Ovary (tissue), 9 donors: ENCODE measurements around the gene TIMP2. TPM values are rescaled to one million over a fixed set of nuclear protein-coding genes. Genes with fewer than 3 reads are reported as not detected.
"Not testable (repeated sequence)": the region's sequence is repeated elsewhere in the genome, so short reads cannot be mapped to it uniquely, and the experiment has no call there.

Source experiments
- DNase-seq, 5 donors: peaks; one replicate each; pipeline ENCODE4 v3.0.0-alpha.2; 2019 to 2020
- H3K27ac ChIP-seq, 2 donors: fragments of 200-600 bp; one replicate each; pipeline versions ENCODE4 v1.5.1 to v1.8.0; 2019 to 2022
- H3K27me3 ChIP-seq: fragments of 200-600 bp; one replicate; pipeline ENCODE4 v1.8.0; 2022
- H3K36me3 ChIP-seq: fragments of 200-600 bp; sonication (generic); one replicate; pipeline ENCODE4 v1.5.1; 2019
- H3K4me1 ChIP-seq: one replicate; pipeline ENCODE4 v1.8.1; 2013; ENCODE audit warnings: mild to moderate bottlenecking, moderate library complexity; ENCODE audit not compliant: insufficient read depth
- H3K4me3 ChIP-seq: fragments of 200-600 bp; sonication (generic); one replicate; pipeline ENCODE4 v1.5.1; 2017
- H3K9me3 ChIP-seq, 2 donors: fragments of 200-600 bp in 1 of 2; sonication (generic) in 1 of 2; one replicate each; pipeline versions ENCODE4 v1.5.1 to v1.8.1; 2013 to 2019; ENCODE audit warnings: mild to moderate bottlenecking in 1 of 2, moderate library complexity in 1 of 2
- CTCF ChIP-seq, 3 donors: fragments of 450-650 bp in 2 of 3; fragments of 200-600 bp in 1 of 3; IDR thresholded peaks; one replicate each; pipeline versions ENCODE4 v1.5.1 to v1.8.0; 2016 to 2022; ENCODE audit warnings: antibody characterized with exemption in 3 of 3, mild to moderate bottlenecking in 1 of 3
- EP300 ChIP-seq: sonication (generic); formaldehyde crosslinking; IDR thresholded peaks from one replicate; pipeline ENCODE4 v1.6.1; 2017; ENCODE audit warnings: antibody characterized with exemption
- POLR2A ChIP-seq: fragments of 450-650 bp; IDR thresholded peaks from one replicate; pipeline ENCODE4 v1.6.1; 2017; ENCODE audit warnings: antibody characterized with exemption, mild to moderate bottlenecking, moderate library complexity
- WGBS, 3 donors: extraction: QIAGEN DNeasy Blood & Tissue Kit in 1 of 3; methylation state at CpG; one replicate each; pipeline versions ENCODE4 v1.1.5 to v1.1.7; 2013 to 2017; 5-methylcytosine and 5-hydroxymethylcytosine counted together
- intact Hi-C, 4 donors: fragments of 100-400 bp; cut with DNase I; formaldehyde crosslinking; loops; one replicate each; pipeline versions ENCODE4 v1.11.0 to v1.15.1; 2022 to 2023
- polyA plus RNA-seq, 2 donors: library from polyadenylated mRNA; stranded (reverse); fragments of 200-250 nt in 1 of 2; fragments of 350-450 nt in 1 of 2; fragmentation: Illumina TruSeq in 1 of 2; extraction: RNeasy Lipid Tissue Mini Kit (QIAGEN cat#74804) in 1 of 2; gene quantifications; one replicate each; pipeline ENCODE4 v1.2.3, GENCODE V29; 2013 to 2014
- total RNA-seq, 7 donors: library from RNA; depleted of rRNA in 2 of 7; stranded (reverse); fragments of >200 nt in 2 of 7; fragmentation: NEBNext Ultra II Directional in 3 of 7; extraction: Animal tissue kit (Norgen Biotek cat#: 25700) in 3 of 7; gene quantifications; one replicate each; pipeline versions ENCODE4 v1.1.0 to v1.2.4, GENCODE V29; 2016 to 2023
- donor health status: DM: no; HTN: no; CAD: no; lungs with moderate emphysema.
- donor health status: DM: no; HTN: no; CAD: no.
- donor health status: Bipolar disorder and iron deficiency.
- donor health status: DM: yes; HTN: yes; CAD: no.
- donor health status: DM: no; HTN: no; CAD: no.
- donor health status: DM: yes; HTN: yes; CAD: no.

Gene TIMP2
- total and polyA plus RNA-seq, 9 donors, result 221 to 1,422 (median 693) TPM

- intact Hi-C loops, result no loop called here
- H3K27me3 ChIP-seq, result no peaks in the 10 kb centered on the region
- no peak overlapping the region for H3K4me3 ChIP-seq
- H3K36me3 ChIP-seq, result no peaks in the 10 kb centered on the region
- H3K27ac ChIP-seq, result no peak overlapping the region
- WGBS, 3 donors, result 83 to 89% (median 87%) methylated on average over 16 of the region's 16 CpGs
- TF ChIP-seq CTCF (IDR thresholded peaks at IDR 0.05) (no peak), POLR2A (no peak), EP300 (no peak)
- no peaks in the 10 kb centered on the region for H3K9me3 ChIP-seq
- peaks cover 28% of the 10 kb centered on the region for H3K4me1 ChIP-seq
- DNase-seq, result no peak
These were observed 34.7 kb downstream of the TIMP2 start for GRCh38 chr17:78890498-78890897.

GRCh38 chr17:78890096-78890495 is 35.1 kb downstream of the TIMP2 start:
- DNase-seq, H3K9me3 ChIP-seq, H3K36me3 ChIP-seq, intact Hi-C loops, H3K4me3 ChIP-seq, H3K27ac ChIP-seq, H3K27me3 ChIP-seq: not testable (repeated sequence)
- 88 to 93% (median 93%) methylated on average over 11 of the region's 11 CpGs for WGBS, 3 donors
- H3K4me1 ChIP-seq, result peaks cover 27% of the 10 kb centered on the region

GRCh38 chr17:78889531-78889930 is 35.7 kb downstream of the TIMP2 start:
- intact Hi-C loops, result no loop called here
- Histone ChIP-seq H3K4me1 (peaks cover 32% of the 10 kb centered on the region), H3K27me3 (no peaks in the 10 kb centered on the region), H3K4me3 (no peak overlapping the region), H3K36me3 (no peaks in the 10 kb centered on the region), H3K27ac (no peak overlapping the region), H3K9me3 (no peaks in the 10 kb centered on the region)
- 67 to 73% (median 72%) methylated on average over 8 of the region's 8 CpGs for WGBS, 3 donors
- no peak for DNase-seq
- no peak for TF ChIP-seq POLR2A
- TF ChIP-seq CTCF (IDR thresholded peaks at IDR 0.05), result no peak
- no peak for TF ChIP-seq EP300

- intact Hi-C loops, result no loop called here
- DNase-seq, result no peak
- no peaks in the 10 kb centered on the region for H3K36me3 ChIP-seq
- WGBS, 3 donors, result 72 to 87% (median 81%) methylated on average over 10 of the region's 10 CpGs
- H3K4me1 ChIP-seq, result peaks cover 35% of the 10 kb centered on the region
- H3K27me3 ChIP-seq, result no peaks in the 10 kb centered on the region
- TF ChIP-seq POLR2A, result no peak
- no peak overlapping the region for H3K4me3 ChIP-seq
- no peak overlapping the region for H3K27ac ChIP-seq
- H3K9me3 ChIP-seq, result no peaks in the 10 kb centered on the region
These were observed 36.2 kb downstream of the TIMP2 start for GRCh38 chr17:78888941-78889518.

GRCh38 chr17:78886954-78887353 is 38.2 kb downstream of the TIMP2 start:
- peaks cover 36% of the 10 kb centered on the region for H3K4me1 ChIP-seq
- intact Hi-C loops, result no loop called here
- peak overlapping the region in 1 of 2 donors; percentile 11 for H3K27ac ChIP-seq
- no peaks in the 10 kb centered on the region for H3K36me3 ChIP-seq
- no peak for DNase-seq
- H3K9me3 ChIP-seq, result no peaks in the 10 kb centered on the region
- H3K4me3 ChIP-seq, result no peak overlapping the region
- 90 to 93% (median 90%) methylated on average over 12 of the region's 12 CpGs for WGBS, 3 donors
- no peaks in the 10 kb centered on the region for H3K27me3 ChIP-seq
- TF ChIP-seq POLR2A, result no peak
- TF ChIP-seq EP300, result no peak
- TF ChIP-seq CTCF (IDR thresholded peaks at IDR 0.05), result no peak
